HG02938 (cell line): ENCODE measurements around the gene SLC22A17.
"Not testable (repeated sequence)": the region's sequence is repeated elsewhere in the genome, so short reads cannot be mapped to it uniquely, and the experiment has no call there.

Experiments
- ATAC-seq: cut with Tn5 transposase; IDR thresholded peaks from one replicate; pipeline ENCODE4 v1.9.1; 2021; ENCODE audit warnings: mild to moderate bottlenecking, moderate library complexity; ENCODE audit not compliant: unreplicated experiment

SLC22A17 gene

DNA sequence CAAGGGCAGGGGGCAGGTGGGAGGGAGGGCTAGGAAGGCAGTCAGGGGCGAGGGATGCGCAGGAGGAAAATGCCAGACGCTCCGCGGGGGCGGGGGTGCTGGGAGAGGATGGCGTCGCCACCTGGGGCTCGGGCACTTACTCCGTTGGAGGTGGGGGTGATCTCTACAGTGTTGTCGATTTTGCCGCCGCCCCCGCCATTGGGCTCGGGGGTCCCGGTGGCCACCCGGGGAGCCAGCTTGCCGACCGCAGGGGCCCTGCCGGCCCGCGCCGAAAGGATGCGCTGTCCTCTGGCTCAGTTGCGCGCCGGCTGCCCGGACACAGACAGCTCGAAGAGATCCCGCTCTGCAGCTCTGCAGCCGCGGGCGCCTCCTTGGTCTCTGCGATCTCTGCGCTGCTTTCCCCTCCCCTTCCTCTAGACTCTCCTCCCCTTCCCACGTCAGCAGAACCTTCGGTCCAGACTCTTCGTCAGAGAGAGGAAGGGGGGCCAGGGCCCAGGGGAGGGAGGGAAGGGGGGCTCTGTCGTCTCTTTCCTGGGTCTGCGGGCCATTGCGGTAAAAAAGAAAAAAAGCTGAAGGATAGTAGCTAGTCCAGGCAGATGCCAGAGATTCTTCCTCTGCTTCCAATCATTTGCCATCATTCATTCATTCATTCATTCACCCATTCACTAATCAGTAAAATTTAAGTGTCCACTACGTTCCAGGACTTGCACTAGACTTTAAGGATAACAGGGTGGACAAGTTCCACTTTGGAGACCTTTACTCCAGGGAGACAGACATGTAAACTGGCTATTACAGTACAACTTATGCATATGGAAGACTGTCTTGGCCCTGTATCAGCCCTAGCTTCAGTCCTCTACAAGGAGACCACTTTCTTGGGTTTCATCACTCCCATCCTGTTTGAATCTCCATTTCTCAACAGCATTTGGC, at the start of gene SLC22A17:
Gene SLC22A17, minus strand, starts transcription at position 382 of the 927 bp plus-strand sequence.
- no peak for ATAC-seq

DNA sequence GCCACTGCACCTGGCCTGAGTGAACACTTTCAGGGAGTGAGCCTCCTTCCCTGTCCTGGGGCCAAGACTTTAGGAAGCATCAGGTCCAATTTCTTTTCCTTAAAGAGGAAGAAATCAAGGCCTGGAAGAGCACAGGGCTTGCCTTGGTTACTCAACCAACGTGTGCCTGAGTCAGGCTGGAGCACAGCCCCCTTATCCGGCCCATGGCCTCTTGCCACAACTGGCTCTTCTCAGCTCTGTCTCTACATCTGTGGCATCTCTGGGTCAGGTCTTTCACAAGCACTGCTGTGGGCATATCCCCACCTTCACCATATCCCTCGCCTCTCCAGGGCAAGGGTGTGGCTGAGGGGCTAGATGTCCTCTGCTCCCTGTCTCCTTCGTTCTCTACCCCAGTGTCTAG, 48.6 kb upstream of the SLC22A17 start:
- no peak for ATAC-seq

DNA sequence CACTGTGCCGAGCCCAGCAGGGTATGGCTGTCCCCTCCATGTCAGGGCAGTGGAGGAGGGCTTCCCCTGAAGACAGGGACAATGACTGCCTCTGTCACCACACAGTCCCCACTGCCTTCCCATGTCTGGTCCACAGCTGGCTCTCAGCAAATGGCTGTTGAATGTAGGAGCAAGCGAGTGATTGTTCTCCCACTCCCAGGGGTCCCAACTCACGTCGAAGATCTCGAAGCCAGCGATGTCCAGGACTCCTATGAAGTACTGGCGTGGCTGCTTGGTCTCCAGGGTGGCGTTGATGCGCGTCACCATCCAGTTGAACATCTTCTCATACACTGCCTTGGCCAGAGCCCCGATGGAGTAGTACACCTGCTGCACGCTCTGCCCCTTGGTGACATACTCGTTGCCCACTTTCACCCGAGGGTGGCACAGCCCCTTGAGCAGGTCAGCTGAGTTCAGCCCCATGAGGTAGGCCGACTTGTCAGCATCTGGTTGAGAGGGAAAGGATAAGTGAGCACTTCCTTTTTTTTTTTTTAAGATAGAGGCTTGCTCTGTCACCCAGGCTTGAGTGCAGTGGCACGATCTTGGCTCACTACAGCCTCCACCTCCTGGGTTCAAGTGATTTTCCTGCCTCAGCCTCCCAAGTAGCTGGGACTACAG, 47.9 kb upstream of the SLC22A17 start:
- not testable (repeated sequence) for ATAC-seq

DNA sequence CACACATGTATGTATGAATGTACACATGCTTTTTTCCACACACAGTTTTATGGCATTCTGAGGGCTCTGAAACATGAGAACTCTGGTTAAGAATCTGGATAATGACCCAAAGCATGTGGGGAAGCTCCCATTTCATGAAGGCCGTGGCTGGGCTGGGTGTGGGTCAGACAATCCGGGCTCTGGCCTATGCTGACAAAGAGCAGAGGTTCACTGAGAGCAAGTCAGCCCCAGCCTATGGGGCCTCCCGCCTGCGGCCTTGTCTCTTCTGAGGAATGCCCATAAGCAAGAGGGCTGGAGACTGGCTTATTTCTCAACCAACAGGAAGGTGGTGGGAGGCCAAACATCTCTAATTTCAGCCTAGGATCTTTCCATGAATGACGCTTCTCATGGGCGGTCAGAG, 46.9 kb upstream of the SLC22A17 start:
- no peak for ATAC-seq

DNA sequence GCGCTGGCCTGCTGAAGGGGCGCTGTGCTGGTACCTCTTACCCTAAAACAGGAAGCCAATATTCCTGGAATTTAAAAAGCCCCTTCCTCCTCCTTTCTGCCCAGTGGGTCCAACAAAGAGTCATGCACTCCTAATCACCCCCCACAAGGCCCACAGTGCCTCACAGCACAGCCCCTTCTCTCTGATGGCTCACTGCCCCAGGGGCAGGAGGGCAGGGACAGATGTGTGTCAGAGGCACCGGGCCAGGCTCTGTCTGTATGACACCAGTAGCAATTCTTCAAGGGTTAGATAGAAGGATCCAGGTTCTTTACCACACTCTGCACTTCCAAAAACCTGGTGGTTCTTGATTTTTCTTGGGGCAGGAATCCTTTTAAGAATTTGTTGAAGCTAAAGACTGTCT, 46.4 kb upstream of the SLC22A17 start:
- ATAC-seq, result no peak

DNA sequence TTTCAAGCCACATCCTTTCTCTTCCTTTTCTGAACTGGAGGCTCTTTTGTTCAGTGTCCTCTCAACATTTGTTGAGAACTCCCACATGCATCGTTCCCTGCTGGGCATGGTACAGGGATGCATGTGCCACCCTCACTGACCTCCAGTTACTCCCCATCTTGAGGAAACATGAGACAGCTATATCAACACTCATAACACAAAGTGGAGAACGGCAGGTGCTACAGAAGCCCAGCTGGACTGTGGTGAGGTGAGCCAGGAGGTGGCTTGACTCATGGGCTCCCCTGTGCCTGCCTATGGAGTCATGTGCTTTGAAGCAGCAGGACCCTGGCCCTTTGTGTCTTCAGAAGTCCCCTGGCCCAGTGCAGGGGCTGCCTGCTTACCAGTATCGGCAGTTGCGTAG, 45.7 kb upstream of the SLC22A17 start:
- no peak for ATAC-seq

DNA sequence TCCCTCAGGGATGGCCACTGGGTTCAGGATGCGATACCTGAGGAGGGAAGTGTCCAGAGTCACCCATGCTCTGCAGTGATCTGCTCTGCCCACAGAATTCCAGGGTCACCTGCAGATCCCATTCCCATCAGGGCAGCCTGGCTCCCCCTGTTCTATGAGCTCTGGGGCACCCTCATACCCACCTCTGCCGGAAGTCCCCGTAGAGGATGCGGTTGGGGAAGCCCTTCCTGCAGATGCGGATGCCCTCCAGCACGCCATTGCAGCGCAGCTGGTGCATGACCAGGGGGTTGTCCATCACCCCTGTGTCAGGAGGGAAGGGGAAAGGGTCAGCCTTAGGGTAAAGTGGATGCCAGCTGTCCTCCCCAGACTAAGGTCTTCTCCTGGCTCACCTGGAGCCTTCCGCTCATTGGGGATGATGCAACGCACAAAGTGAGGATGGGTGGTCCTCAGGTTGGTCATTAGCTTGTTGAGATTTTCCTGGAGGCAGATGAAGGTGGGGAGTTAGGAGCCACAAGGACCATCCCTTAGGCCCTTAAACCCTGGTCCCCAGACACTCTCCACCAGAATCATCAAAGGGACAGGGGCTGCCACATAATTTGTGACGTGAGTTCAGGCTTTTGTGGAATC, 44.2 kb upstream of the SLC22A17 start:
- ATAC-seq, result no peak

DNA sequence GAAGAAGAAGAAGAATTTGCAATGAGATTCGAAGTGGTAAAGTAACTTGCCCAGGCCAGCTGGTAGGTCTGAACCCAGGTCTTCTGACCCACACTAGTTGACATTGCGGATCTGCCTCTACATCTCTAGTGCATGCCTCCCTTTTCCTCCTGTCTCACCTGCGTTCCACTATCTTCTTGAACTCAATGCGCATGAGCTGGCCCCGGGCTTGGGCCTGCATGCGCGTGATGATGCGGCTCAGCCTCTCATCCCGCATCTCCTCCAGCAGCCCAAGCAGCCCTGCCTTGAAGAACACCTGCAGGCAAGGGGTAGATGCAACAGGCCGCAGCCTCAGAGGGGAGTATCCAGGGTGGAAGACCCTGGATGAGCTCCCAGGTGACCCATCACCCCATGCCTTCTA, 43.4 kb upstream of the SLC22A17 start:
- ATAC-seq, result no peak

DNA sequence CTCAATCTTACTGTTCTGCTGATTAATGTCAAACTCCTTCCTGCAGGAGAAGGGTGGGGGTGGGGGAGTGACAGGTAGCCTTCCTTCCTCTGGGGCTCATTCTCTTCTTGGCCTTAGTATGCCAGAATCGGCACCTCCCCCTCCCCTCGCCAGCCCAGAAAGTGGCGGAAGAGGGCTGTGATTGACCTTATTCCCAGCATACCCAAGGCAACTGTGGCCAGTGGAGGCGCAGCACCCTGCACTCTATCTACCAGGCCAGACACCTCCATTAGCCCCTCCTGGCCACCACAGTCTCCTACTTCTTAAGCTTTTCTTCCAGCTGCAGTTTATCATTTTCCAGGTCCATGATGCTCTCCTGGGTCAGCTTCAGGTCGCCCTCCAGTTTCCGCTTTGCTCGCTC, 39.9 kb upstream of the SLC22A17 start:
- ATAC-seq, result no peak

DNA sequence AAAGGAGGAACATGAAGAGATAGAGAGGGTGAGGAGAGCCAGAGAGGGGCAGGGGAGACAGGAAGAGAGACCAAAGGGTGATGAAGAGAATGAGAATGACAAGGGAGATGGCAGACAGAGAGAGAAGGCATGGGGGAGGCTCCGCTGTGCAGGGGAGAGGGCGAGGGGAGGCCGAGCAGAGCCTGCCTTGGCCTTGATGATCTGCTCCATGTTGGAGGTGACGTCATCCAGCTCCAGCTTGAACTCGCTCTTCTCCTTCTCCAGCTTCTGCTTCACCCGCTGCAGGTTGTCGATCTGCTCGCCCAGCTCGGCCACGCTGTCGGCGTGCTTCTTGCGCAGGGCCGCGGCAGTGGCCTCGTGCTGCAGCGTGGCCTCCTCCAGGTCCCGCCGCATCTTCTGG, 37.2 kb upstream of the SLC22A17 start:
- not testable (repeated sequence) for ATAC-seq

DNA sequence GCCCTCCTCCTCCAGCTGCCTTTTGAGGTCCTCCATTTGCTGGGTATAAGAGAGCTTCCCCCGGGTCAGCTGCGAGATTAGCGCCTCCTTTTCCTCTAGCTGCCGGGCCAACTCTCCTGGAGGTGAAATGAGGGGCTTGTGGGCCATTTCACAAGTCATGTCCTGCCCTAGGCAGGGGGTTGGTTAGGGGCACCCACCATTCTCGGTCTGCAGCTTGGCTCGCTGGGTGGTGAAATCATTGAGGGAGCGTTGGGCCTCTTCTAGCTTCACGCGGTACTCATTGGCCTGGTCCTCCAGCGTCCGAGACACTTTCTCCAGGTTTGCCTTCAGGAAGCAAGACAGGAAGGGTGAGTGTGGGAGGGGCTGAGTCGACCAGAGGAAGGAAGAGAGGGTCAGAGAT, 36.7 kb upstream of the SLC22A17 start:
- no peak for ATAC-seq

DNA sequence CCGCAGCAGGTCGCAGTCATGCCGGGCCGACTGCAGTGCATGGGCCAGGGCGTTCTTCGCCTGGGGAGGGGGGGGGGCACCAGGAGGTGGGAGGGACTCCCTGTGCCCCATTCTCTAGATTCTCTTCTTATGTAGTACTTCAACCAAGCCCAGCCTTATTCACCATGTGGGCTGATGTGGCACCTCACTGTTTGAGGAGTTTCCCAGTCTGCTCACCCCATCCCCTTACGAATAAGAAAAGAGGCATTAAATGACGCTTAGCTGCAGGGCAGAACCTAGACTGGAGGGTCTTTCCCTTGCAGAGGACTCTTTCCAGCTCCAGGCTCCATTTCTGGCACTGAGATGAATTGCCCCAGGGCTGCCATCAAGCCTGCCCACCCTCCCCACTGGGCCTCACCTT, 36.3 kb upstream of the SLC22A17 start:
- ATAC-seq, result no peak

DNA sequence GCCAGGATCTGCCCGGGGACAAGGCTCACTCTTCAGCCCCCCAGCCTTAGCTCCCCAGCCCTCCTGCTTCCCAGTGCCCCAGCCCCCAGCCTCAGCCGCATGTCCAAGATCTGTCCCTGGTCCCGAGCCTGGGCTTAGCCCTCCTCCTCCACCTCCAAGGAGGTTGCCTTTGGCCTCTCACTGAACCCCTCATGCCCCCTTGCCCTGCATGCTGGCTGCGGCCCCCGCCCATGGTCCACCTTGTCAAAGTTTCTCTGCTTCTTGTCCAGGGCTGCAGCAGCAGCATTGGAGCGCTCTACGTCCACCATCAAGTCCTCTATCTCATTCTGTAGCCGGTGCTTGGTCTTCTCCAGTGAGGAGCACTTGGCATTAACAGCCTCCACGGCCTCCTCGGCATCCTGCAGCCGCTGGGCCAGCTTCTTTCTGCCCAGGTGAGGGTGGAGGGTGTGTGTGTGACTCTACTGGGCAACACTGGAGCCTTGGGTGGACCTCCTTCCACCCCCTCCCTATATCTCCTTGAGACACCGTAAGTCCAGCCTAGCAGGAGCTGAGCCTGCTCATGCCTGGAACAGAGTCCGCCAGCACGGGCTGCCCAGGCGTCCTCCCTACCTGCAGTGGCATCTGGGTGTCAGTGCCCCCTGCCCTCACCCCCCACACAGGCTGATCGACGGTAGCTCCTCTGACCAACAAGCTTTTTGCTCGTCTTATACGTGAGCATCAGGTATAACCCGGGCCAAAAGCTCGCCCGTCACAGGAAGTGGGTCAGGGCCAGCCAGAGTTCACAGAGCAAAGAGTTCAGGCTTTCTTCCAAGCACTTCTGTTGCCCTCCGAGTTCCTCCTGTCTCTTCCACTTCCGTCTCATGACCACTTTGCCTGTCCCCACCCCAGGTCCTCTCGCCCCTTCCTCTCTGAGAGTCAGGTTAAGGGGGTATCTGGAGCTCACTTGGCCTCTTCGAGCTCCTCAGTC, 35.5 kb upstream of the SLC22A17 start:
- no peak for ATAC-seq

DNA sequence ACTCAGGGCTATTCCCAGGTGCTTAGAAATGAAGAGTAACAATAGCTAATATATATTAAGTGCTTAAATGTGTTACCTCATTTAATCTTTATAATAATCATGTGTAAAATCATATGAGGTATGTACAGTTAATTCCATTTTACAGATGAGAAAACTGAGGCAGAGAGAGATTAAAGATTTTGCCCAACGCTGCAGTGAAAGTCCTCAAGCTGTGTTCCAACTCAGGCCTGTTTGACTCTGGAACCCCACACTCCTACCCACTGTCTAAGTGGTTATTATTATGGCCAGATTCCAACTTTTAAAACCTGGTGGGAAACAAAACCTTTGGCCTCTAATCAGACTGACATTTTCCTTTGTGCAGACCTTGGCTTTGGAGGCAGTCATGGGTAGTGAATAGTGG, 34.3 kb upstream of the SLC22A17 start:
- ATAC-seq, result no peak

DNA sequence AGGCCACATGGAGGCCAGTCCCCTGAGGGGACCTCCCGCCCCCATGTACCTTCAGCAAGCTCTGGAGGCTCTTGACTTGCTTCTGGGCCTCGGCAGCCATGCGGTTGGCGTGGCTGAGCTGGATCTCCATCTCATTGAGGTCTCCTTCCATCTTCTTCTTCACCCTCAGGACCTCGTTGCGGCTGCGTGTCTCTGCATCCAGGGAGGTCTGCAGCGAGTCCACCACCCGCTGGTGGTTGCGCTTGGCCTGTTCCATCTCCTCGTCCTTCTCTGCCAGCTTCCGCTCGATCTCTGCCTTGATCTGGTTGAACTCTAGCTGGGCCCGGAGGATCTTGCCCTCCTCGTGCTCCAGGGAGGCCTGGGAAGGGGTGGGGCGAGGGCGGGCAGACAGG, 33.6 kb upstream of the SLC22A17 start:
- not testable (repeated sequence) for ATAC-seq

DNA sequence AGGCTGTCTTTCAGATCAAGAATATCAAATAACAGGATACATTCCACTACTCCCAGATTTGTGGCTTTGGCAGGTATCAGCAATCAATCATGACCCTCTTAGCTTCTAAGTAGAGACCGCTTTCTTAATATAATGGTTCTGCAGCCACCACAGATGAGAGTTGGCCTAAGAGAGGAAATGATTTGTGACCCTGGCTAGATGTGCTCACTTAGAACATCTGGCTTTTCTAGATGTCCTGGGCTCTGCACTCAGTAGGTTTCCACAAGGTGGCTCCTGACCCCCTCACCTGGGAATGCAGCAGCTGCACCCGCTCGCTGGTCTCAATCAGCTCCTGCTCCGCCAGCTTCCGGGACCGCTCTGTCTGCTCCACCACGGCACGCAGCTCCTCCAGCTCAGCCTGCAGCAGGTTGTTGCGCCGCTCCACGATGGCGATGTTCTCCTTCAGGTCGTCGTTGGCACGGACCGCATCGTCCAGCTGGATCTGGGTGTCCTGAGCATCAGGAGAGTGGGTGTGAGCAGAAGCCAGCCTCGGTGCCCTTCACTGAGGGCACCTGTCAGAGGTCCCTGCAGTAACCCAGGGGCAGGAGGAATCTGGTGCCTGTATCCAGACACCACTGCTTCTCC, 33.1 kb upstream of the SLC22A17 start:
- ATAC-seq, result no peak

DNA sequence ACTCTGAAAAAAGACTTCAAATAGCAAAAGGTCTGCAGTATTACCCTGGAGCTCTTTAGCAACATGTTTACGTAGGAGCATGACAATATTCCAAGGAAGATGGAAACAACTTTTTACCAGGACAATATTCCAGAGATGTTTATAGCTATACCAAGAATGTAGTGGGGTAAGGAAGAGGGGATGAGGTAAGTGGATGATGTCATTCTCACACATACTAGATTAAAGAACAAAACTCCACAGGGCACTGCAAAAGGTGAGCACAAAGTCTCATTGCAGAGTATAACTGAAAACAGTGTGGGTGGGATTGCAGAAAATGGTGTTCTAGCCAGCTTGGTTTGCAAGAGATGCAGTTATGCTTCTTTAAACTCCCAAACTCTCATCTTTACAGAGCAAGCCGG, 32.6 kb upstream of the SLC22A17 start:
- ATAC-seq, result no peak

DNA sequence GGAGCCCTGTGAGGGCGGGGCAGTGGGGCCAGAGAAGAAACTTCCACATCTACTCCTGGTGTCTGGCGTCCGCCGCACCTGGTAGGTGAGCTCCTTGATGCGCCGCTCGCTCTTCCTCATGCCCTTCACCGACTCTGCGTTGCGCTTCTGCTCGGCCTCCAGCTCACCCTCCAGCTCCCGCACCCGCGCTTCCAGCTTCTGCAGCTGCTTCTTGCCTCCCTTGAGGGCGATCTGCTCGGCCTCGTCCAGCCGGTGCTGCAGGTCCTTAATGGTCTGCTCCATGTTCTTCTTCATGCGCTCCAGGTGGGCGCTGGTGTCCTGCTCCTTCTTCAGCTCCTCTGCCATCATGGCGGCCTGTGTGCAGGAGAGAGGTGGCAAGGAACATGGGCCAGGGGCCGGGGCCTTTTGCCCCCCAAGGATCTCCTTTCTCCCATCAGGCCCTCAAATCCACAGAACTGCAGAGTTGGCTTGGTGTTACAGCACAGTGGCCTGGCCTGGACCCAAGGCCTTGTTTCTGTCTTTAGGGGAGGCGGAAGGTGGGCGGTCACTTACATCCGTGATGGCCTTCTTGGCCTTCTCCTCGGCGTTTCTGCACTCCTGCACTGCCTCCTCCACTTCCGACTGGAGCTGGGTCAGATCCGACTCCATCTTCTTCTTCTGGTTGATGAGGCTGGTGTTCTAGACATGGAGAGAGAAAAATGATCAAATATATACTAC, 31.8 kb upstream of the SLC22A17 start:
- ATAC-seq, result no peak

DNA sequence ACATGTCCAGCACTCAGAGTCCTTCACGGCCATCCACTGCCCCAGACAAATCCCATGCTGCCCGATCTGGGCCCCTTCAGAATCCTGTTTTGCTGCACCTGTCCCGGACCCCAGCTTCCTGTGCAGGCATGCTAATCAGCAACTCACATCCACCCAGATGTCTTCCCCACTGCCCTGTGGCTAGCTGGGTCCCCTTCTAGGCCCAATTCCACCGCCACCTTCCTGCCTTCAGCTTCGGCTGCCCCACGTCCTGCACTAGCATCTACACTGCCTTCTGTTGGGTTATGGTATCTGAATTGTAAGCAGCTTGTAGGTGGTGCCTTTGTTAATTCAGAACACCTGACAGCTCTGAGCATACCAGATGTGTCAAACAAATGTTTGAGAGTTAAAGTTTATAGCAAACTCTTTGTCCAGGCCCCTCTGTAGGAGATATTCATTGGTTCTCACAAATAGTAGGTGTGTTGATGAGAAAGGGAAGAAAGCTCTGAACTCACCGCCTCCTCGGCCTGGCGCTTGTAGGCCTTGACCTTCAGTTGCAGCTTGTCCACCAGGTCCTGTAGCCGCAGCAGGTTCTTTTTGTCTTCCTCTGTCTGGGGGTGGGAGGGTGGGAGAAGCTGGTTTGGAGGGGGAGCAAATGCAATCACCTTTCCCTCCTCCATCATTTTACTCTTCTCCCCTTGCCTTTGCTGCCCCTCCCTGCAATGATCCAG, 30.2 kb upstream of the SLC22A17 start:
- no peak for ATAC-seq
